Left ventricle myocardium inferior (tissue), 1 donor: ENCODE results near the gene RCE1. TPM values are rescaled to one million over a fixed set of nuclear protein-coding genes. Genes with fewer than 3 reads are reported as not detected.

Source experiments
- DNase-seq: peaks from one replicate; pipeline ENCODE4 v3.0.0-alpha.2; 2020
- H3K27ac ChIP-seq: fragments of 200-600 bp; replicated peaks from 2 replicates; pipeline ENCODE4 v1.8.0; 2021
- H3K27me3 ChIP-seq: fragments of 200-600 bp; 2 replicates; pipeline ENCODE4 v1.8.0; 2021; ENCODE audit warnings: low read depth
- H3K36me3 ChIP-seq: fragments of 200-600 bp; 2 replicates; pipeline ENCODE4 v1.8.0; 2021
- H3K4me1 ChIP-seq: fragments of 200-600 bp; 2 replicates; pipeline ENCODE4 v1.8.0; 2021
- H3K4me3 ChIP-seq: fragments of 200-600 bp; 2 replicates; pipeline ENCODE4 v1.8.0; 2021; ENCODE audit warnings: mild to moderate bottlenecking, moderate library complexity
- H3K9me3 ChIP-seq: fragments of 200-600 bp; replicated peaks from 2 replicates; pipeline ENCODE4 v1.8.0; 2021
- CTCF ChIP-seq: fragments of 200-600 bp; IDR thresholded peaks from 2 replicates; pipeline ENCODE4 v1.8.0; 2021; ENCODE audit warnings: antibody characterized with exemption, mild to moderate bottlenecking, borderline replicate concordance
- intact Hi-C: fragments of 100-400 bp; cut with micrococcal nuclease; formaldehyde crosslinking; loops from one replicate; pipeline ENCODE4 v1.11.0; 2022
- total RNA-seq: library from RNA; stranded (reverse); fragmentation: NEBNext Ultra II Directional; extraction: Animal tissue kit (Norgen Biotek cat#: 25700); gene quantifications from one replicate; pipeline ENCODE4 v1.2.1, GENCODE V29; 2021
- donor health status: DM: no; HTN: yes; CAD: no; lungs with severe emphysema.

Gene RCE1
- total RNA-seq, 1 donor from 2014 or later = 5.1 TPM

- peaks cover 24% of the 10 kb centered on the region for H3K36me3 ChIP-seq
- H3K4me1 ChIP-seq = peaks cover 3% of the 10 kb centered on the region
- TF ChIP-seq CTCF = no peak
- H3K27me3 ChIP-seq = no peaks in the 10 kb centered on the region
- H3K27ac ChIP-seq = no peak overlapping the region
- H3K4me3 ChIP-seq = no peak overlapping the region
- intact Hi-C loops = no loop called here
- no peak for DNase-seq
- no peaks in the 10 kb centered on the region for H3K9me3 ChIP-seq
Observed at GRCh38 chr11:66849501-66850234, 6.4 kb downstream of the RCE1 start.

- H3K36me3 ChIP-seq = peaks cover 18% of the 10 kb centered on the region
Observed at GRCh38 chr11:66850235-66850587, 7.0 kb downstream of the RCE1 start.

GRCh38 chr11:66850588-66851238, 7.5 kb downstream of the RCE1 start:
- Histone ChIP-seq H3K9me3 (no peaks in the 10 kb centered on the region), H3K36me3 (peaks cover 13% of the 10 kb centered on the region), H3K4me3 (no peak overlapping the region), H3K27ac (no peak overlapping the region), H3K27me3 (no peaks in the 10 kb centered on the region), H3K4me1 (peaks cover 7% of the 10 kb centered on the region)
- intact Hi-C loops = no loop called here
- DNase-seq = no peak
- no peak for TF ChIP-seq CTCF

More at GRCh38 chr11:66850235-66850587, 7.0 kb downstream of the RCE1 start:
- H3K27me3 ChIP-seq = no peaks in the 10 kb centered on the region
- no peaks in the 10 kb centered on the region for H3K9me3 ChIP-seq
- no peak overlapping the region for H3K27ac ChIP-seq
- H3K4me1 ChIP-seq = peaks cover 2% of the 10 kb centered on the region
- intact Hi-C loops = no loop called here
- no peak for DNase-seq
- H3K4me3 ChIP-seq = no peak overlapping the region
- TF ChIP-seq CTCF = no peak

- peaks cover 10% of the 10 kb centered on the region for H3K4me1 ChIP-seq
- H3K27ac ChIP-seq = no peak overlapping the region
- H3K4me3 ChIP-seq = no peak overlapping the region
- DNase-seq = no peak
- H3K27me3 ChIP-seq = no peaks in the 10 kb centered on the region
- TF ChIP-seq CTCF = no peak
- peaks cover 8% of the 10 kb centered on the region for H3K36me3 ChIP-seq
- no peaks in the 10 kb centered on the region for H3K9me3 ChIP-seq
- intact Hi-C loops = no loop called here
Observed at GRCh38 chr11:66851239-66851596, 8.0 kb downstream of the RCE1 start.

GRCh38 chr11:66851698-66852465, 8.6 kb downstream of the RCE1 start:
- H3K27ac ChIP-seq = no peak overlapping the region
- H3K4me3 ChIP-seq = no peak overlapping the region
- TF ChIP-seq CTCF = no peak
- H3K27me3 ChIP-seq = no peaks in the 10 kb centered on the region
- intact Hi-C loops = no loop called here
- H3K9me3 ChIP-seq = no peaks in the 10 kb centered on the region
- H3K4me1 ChIP-seq = peaks cover 10% of the 10 kb centered on the region
- no peak for DNase-seq
- H3K36me3 ChIP-seq = peaks cover 2% of the 10 kb centered on the region
